HepG2 (cell line): ENCODE results near the gene TRIM54. TPM values are rescaled to one million over a fixed set of nuclear protein-coding genes. Genes with fewer than 3 reads are reported as not detected.

Experiments used
- ATAC-seq: fragments of 200-7000 bp; cut with Tn5 transposase; 3 replicates; pipeline ENCODE4 v1.9.1; 2020; ENCODE audit warnings: mild to moderate bottlenecking, moderate library complexity
- BruUV-seq: library from RNA; stranded (reverse); fragments of 400-500 nt; replicated peaks from 2 replicates; lab custom pipeline; 2021; lab: Mats Ljungman, UMichigan
- CTCF ChIA-PET: fragments of 300-600 bp; formaldehyde crosslinking; extraction: SDS; loops from one replicate; lab custom pipeline; 2021; ENCODE audit warnings: low total read pairs, inconsistent platforms, low intra/inter-chr PET ratio; lab: Yijun Ruan, JAX
- POLR2A ChIA-PET: fragments of 350-600 bp; sonication (Branson Sonifier 250); formaldehyde crosslinking; loops from one replicate; lab custom pipeline; 2020; ENCODE audit warnings: antibody characterized with exemption, inconsistent platforms; lab: Yijun Ruan, JAX
- DNase-seq: peaks from one replicate; pipeline ENCODE4 v3.0.0-alpha.2; 2015; ENCODE audit warnings: low spot score
- FAIRE-seq: peaks from 3 replicates; lab custom pipeline; 2011; peaks lifted over from hg19 to GRCh38; lab: Jason Lieb, UNC
- H2AFZ ChIP-seq: one replicate; pipeline ENCODE4 v1.6.1; 2011; ENCODE audit warnings: low read length, inconsistent platforms
- H3K27ac ChIP-seq: fragments of 300-600 bp; 3 replicates; pipeline ENCODE4 v1.8.0; 2011; ENCODE audit warnings: mixed run types, mild to moderate bottlenecking, mixed read lengths, low read length, inconsistent platforms; ENCODE audit not compliant: insufficient read depth; ENCODE audit errors: extremely low read length
- H3K27me3 ChIP-seq, 2 experiments: fragments of 200-600 bp in 1 of 2; 2 replicates in 1 of 2; 3 replicates in 1 of 2; pipeline versions ENCODE4 v1.6.0 to v1.8.0; 2011; ENCODE audit warnings: low read length in 2 of 2, mild to moderate bottlenecking in 2 of 2, moderate library complexity in 2 of 2, inconsistent platforms in 1 of 2; ENCODE audit not compliant: insufficient read depth in 2 of 2, control insufficient read depth in 1 of 2
- H3K36me3 ChIP-seq, 2 experiments: fragments of 200-600 bp in 1 of 2; replicated peaks in 1 of 2; 2 replicates in 1 of 2; 3 replicates in 1 of 2; pipeline versions ENCODE4 v1.5.1 to v1.8.0; 2011; ENCODE audit warnings: low read length in 2 of 2, inconsistent platforms in 1 of 2; ENCODE audit not compliant: insufficient read depth in 2 of 2, control insufficient read depth in 1 of 2
- H3K4me1 ChIP-seq: 2 replicates; pipeline ENCODE4 v1.5.1; 2012; ENCODE audit warnings: low read length, inconsistent platforms; ENCODE audit not compliant: insufficient read depth
- H3K4me2 ChIP-seq: 2 replicates; pipeline ENCODE4 v1.6.0; 2011; ENCODE audit warnings: low read depth, low read length, inconsistent platforms
- H3K4me3 ChIP-seq, 3 experiments: fragments of 200-600 bp in 1 of 3; sonication (generic), shearing (Covaris generic) in 1 of 3; replicated peaks in 1 of 3; 2 replicates each; pipeline ENCODE4 v1.5.1; 2011 to 2016; ENCODE audit warnings: low read length in 3 of 3, inconsistent platforms in 2 of 3, low read depth in 2 of 3, mild to moderate bottlenecking in 2 of 3, control low read depth in 1 of 3, mixed read lengths in 1 of 3; ENCODE audit not compliant: insufficient read depth in 1 of 3
- H3K79me2 ChIP-seq: one replicate; pipeline ENCODE4 v1.6.1; 2011; ENCODE audit warnings: low read length, inconsistent platforms; ENCODE audit not compliant: insufficient read depth
- H3K9ac ChIP-seq: 2 replicates; pipeline ENCODE4 v1.6.0; 2011; ENCODE audit warnings: mild to moderate bottlenecking, low read depth, low read length, inconsistent platforms; ENCODE audit not compliant: insufficient read depth
- H3K9me3 ChIP-seq: 2 replicates; pipeline ENCODE4 v1.5.1; 2012; ENCODE audit warnings: mild to moderate bottlenecking, low read length
- H4K20me1 ChIP-seq: 2 replicates; pipeline ENCODE4 v1.6.0; 2011; ENCODE audit warnings: inconsistent platforms, mild to moderate bottlenecking, low read length, moderate library complexity; ENCODE audit not compliant: insufficient read depth
- CENPT ChIP-seq: sonication (generic); formaldehyde crosslinking; IDR thresholded peaks from 2 replicates; pipeline ENCODE4 v1.8.0; 2022; ENCODE audit warnings: low read depth, mild to moderate bottlenecking, moderate library complexity, missing genetic modification reagents
- HOXD1 ChIP-seq: sonication (generic); formaldehyde crosslinking; IDR thresholded peaks from 2 replicates; pipeline ENCODE4 v1.5.0; 2020; ENCODE audit warnings: missing genetic modification reagents
- NBN ChIP-seq: fragments of 450-650 bp; conservative IDR thresholded peaks from 2 replicates; pipeline ENCODE4 v1.6.1; 2017
- NR3C1 ChIP-seq: sonication (generic); formaldehyde crosslinking; IDR thresholded peaks from 2 replicates; pipeline ENCODE4 v1.4.0; 2020; ENCODE audit warnings: missing genetic modification reagents
- PLRG1 ChIP-seq: fragments of 450-650 bp; conservative IDR thresholded peaks from 2 replicates; pipeline ENCODE4 v1.6.1; 2016
- ZBTB38 ChIP-seq: sonication (generic); formaldehyde crosslinking; IDR thresholded peaks from 2 replicates; pipeline ENCODE4 v1.5.1; 2020; ENCODE audit warnings: mild to moderate bottlenecking, missing genetic modification reagents
- ZNF10 ChIP-seq: sonication (generic); formaldehyde crosslinking; IDR thresholded peaks from 2 replicates; pipeline ENCODE4 v1.4.0; 2020; ENCODE audit warnings: mild to moderate bottlenecking, low read depth, missing genetic modification reagents, borderline replicate concordance
- ZSCAN30 ChIP-seq: sonication (generic); formaldehyde crosslinking; IDR thresholded peaks from 2 replicates; pipeline ENCODE4 v1.5.0; 2020; ENCODE audit warnings: mild to moderate bottlenecking, missing genetic modification reagents
- WGBS: methylation state at CpG from one replicate; pipeline ENCODE4 v1.1.6; 2017; ENCODE audit warnings: low lambda C conversion rate; 5-methylcytosine and 5-hydroxymethylcytosine counted together
- in situ Hi-C: cut with HindIII; loops from 2 replicates; pipeline ENCODE4 v1.10.0; 2017; ENCODE audit warnings: low pct_unique_long_range_greater_than_20kb; ENCODE audit not compliant: extremely low pct_ligation_motif_present
- intact Hi-C: fragments of 100-400 bp; cut with micrococcal nuclease; formaldehyde crosslinking; loops from one replicate; pipeline ENCODE4 v1.10.0; 2022; ENCODE audit not compliant: unreplicated experiment
- polyA plus RNA-seq, 8 experiments: library from polyadenylated mRNA; depleted of rRNA in 3 of 8; stranded (reverse) in 7 of 8; unstranded in 1 of 8; fragments of >200 nt; fragmentation: Illumina TruSeq in 4 of 8; extraction: Trizol in 4 of 8; gene quantifications; 2 replicates each; pipeline versions ENCODE4 v1.2.1 to v1.2.3, GENCODE V29; 2011 to 2016; ENCODE audit warnings: low read depth in 4 of 8, missing spikeins in 1 of 8, mixed read lengths in 1 of 8; ENCODE audit not compliant: insufficient read depth in 1 of 8
- total RNA-seq, 5 experiments: library from RNA; depleted of rRNA; stranded (reverse); fragments of >200 nt; fragmentation: Illumina TruSeq; extraction: Trizol; gene quantifications; 2 replicates each; pipeline ENCODE4 v1.2.3, GENCODE V29; 2016; ENCODE audit warnings: low read depth in 1 of 5
- TF ChIP-seq, protein P1 (sequence below), 2 experiments: sonication (generic) in 1 of 2; formaldehyde crosslinking in 1 of 2; IDR thresholded peaks; 2 replicates each; pipeline versions ENCODE4 v1.4.0 to v1.6.1; 2016 to 2020; ENCODE audit warnings: borderline replicate concordance in 1 of 2, low read depth in 1 of 2, mild to moderate bottlenecking in 1 of 2, missing genetic modification reagents in 1 of 2
- TF ChIP-seq, protein P2 (sequence below): IDR thresholded peaks from 2 replicates; pipeline ENCODE4 v1.6.1; 2012; ENCODE audit warnings: low read depth, low read length, improper control_type of control experiment

TRIM54 gene
- total and polyA plus RNA-seq, 2 of the 13 experiments (the other 11 are each of a cell fraction or from before 2014, with no cell fraction given), result 0.07 to 0.13 TPM

DNA sequence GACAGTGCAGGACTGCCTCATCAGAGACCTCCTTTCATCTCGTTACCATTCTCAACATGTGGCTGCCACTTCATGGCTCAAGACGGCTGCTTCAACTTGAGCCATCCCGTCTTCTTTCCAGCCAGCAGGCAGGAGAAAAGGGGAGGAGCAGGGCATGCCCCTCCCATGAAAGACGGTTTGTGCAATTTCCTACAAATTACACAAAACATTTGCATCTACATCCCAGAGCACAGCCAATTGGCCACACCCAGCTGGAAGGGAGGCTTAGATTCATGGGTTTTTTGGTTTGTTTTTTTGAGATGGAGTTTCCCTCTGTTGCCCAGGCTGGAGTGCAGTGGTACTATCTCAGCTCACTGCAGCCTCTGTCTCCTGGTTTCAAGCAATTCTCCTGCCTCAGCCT, 14.3 kb downstream of the TRIM54 start:
- H3K4me3 ChIP-seq, result no peak overlapping the region
- CTCF ChIA-PET, result no interaction called here
- ATAC-seq (no peak), FAIRE-seq (no peak), DNase-seq (no peak)
- in situ Hi-C loops (no loop called here), intact Hi-C loops (no loop called here)
- no peaks in the 10 kb centered on the region for H4K20me1 ChIP-seq
- H3K4me1 ChIP-seq, result peaks cover 81% of the 10 kb centered on the region
- no TSS peak for BruUV-seq
- no peak overlapping the region for H2AFZ ChIP-seq
- H3K9ac ChIP-seq, result no peak overlapping the region
- no peaks in the 10 kb centered on the region; a peak in 1 of 5 replicates for H3K27me3 ChIP-seq
- no peak overlapping the region for H3K27ac ChIP-seq
- WGBS, result 60% methylated on average over 4 of the region's 4 CpGs
- H3K36me3 ChIP-seq, result no peaks in the 10 kb centered on the region
- H3K79me2 ChIP-seq, result no peaks in the 10 kb centered on the region
- TF ChIP-seq, protein P1, sequence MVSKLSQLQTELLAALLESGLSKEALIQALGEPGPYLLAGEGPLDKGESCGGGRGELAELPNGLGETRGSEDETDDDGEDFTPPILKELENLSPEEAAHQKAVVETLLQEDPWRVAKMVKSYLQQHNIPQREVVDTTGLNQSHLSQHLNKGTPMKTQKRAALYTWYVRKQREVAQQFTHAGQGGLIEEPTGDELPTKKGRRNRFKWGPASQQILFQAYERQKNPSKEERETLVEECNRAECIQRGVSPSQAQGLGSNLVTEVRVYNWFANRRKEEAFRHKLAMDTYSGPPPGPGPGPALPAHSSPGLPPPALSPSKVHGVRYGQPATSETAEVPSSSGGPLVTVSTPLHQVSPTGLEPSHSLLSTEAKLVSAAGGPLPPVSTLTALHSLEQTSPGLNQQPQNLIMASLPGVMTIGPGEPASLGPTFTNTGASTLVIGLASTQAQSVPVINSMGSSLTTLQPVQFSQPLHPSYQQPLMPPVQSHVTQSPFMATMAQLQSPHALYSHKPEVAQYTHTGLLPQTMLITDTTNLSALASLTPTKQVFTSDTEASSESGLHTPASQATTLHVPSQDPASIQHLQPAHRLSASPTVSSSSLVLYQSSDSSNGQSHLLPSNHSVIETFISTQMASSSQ (IDR thresholded peaks at IDR 0.05; ENCODE audit: low read depth), result no peak
- TF ChIP-seq, protein P1 (CRISPR knock-in tag; IDR thresholded peaks at IDR 0.05; ENCODE audit: borderline replicate concordance), result no peak
- TF ChIP-seq NR3C1 (CRISPR knock-in tag), result no peak
- TF ChIP-seq, protein P2, sequence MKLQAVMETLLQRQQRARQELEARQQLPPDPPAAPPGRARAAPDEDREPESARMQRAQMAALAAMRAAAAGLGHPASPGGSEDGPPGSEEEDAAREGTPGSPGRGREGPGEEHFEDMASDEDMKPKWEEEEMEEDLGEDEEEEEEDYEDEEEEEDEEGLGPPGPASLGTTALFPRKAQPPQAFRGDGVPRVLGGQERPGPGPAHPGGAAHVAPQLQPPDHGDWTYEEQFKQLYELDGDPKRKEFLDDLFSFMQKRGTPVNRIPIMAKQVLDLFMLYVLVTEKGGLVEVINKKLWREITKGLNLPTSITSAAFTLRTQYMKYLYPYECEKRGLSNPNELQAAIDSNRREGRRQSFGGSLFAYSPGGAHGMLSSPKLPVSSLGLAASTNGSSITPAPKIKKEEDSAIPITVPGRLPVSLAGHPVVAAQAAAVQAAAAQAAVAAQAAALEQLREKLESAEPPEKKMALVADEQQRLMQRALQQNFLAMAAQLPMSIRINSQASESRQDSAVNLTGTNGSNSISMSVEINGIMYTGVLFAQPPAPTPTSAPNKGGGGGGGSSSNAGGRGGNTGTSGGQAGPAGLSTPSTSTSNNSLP, result no peak
- TF ChIP-seq CENPT (CRISPR knock-in tag), result no peak
- TF ChIP-seq ZSCAN30 (CRISPR knock-in tag), result no peak
- no peak for TF ChIP-seq ZBTB38
- no peak for TF ChIP-seq ZNF10 (CRISPR knock-in tag)
- no peak for TF ChIP-seq PLRG1
- TF ChIP-seq NBN, result no peak
- no peak for TF ChIP-seq HOXD1 (CRISPR knock-in tag)
- POLR2A ChIA-PET, result no interaction called here
- no peak overlapping the region for H3K4me2 ChIP-seq
- H3K9me3 ChIP-seq, result no peaks in the 10 kb centered on the region
